H1 (cell line): Measurements from ENCODE around the gene DAZAP2. TPM values are rescaled to one million over a fixed set of nuclear protein-coding genes. Genes with fewer than 3 reads are reported as not detected.

Source experiments
- SIX5 ChIP-seq: IDR thresholded peaks from 2 replicates; pipeline ENCODE4 v1.6.1; 2011; ENCODE audit warnings: mild to moderate bottlenecking, low read depth, low read length
- polyA plus RNA-seq, 7 experiments: library from polyadenylated mRNA; depleted of rRNA in 3 of 7; stranded (reverse) in 5 of 7; unstranded in 2 of 7; fragments of >200 nt in 5 of 7; fragments of 200-250 nt in 2 of 7; gene quantifications; 1 replicate in 5 of 7; 2 replicates in 1 of 7; 4 replicates in 1 of 7; pipeline versions ENCODE4 v1.2.1 to v1.2.3, GENCODE V29; 2011 to 2013; ENCODE audit warnings: missing spikeins in 2 of 7, mixed read lengths in 2 of 7
- total RNA-seq: library from RNA; stranded (reverse); fragmentation: NEBNext Ultra II Directional; extraction: Animal tissue kit (Norgen Biotek cat#: 25700); gene quantifications from 2 replicates; pipeline ENCODE4 v1.2.1, GENCODE V29; 2021

The DAZAP2 gene
- total and polyA plus RNA-seq, 2 of the 8 experiments (the other 6 are each of a cell fraction or from before 2014, with no cell fraction given), result 27.1 to 77.2 TPM

DNA sequence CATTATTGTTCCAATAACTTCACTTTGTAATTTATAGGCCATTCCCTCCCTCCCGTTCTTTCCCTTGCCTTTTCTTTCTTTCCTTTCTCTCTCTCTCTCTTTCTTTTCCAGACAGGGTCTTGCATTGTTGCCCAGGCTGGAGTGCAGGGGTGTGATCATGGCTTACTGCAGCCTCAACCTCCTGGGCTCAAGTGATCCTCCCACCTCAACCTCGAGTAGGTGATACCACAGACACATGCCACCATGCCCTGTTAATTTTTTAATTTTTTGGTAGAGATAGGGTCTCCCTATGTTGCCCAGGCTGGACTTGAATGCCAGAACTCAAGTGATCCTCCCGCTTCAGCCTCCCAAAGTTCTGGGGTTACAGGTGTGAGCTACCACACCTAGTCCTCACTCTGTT, 14.0 kb upstream of the DAZAP2 start (continued):
- TF ChIP-seq SIX5, result no peak
